Peyer's patch (tissue), 4 donors: ENCODE measurements around the gene DIPK1B. TPM values are rescaled to one million over a fixed set of nuclear protein-coding genes. Genes with fewer than 3 reads are reported as not detected.

Experiments
- DNase-seq, 3 donors: peaks; one replicate each; pipeline ENCODE4 v3.0.0-alpha.2; 2017 to 2019
- H3K27ac ChIP-seq, 4 donors: fragments of 200-600 bp; sonication (generic); one replicate each; pipeline ENCODE4 v1.5.1; 2016 to 2019
- H3K27me3 ChIP-seq, 2 donors: fragments of 200-600 bp; sonication (generic); one replicate each; pipeline ENCODE4 v1.5.1; 2019
- H3K36me3 ChIP-seq, 3 donors: fragments of 200-600 bp; sonication (generic); one replicate each; pipeline ENCODE4 v1.5.1; 2016 to 2019
- H3K4me1 ChIP-seq, 4 donors: fragments of 200-600 bp; sonication (generic); one replicate each; pipeline ENCODE4 v1.5.1; 2016 to 2019
- H3K4me3 ChIP-seq, 4 donors: fragments of 200-600 bp; sonication (generic); 1 replicate in 3 of 4; 2 replicates in 1 of 4; pipeline ENCODE4 v1.5.1; 2016 to 2019; ENCODE audit warnings: mild to moderate bottlenecking in 1 of 4
- H3K9me3 ChIP-seq, 4 donors: fragments of 200-600 bp; sonication (generic); one replicate each; pipeline ENCODE4 v1.5.1; 2016 to 2019; ENCODE audit warnings: mild to moderate bottlenecking in 1 of 4
- CTCF ChIP-seq, 6 experiments: fragments of 450-650 bp in 4 of 6; fragments of 200-600 bp in 2 of 6; sonication (generic) in 1 of 6; IDR thresholded peaks; one replicate each; pipeline ENCODE4 v1.5.1; 2017 to 2019; ENCODE audit warnings: antibody characterized with exemption in 6 of 6, mild to moderate bottlenecking in 3 of 6, moderate library complexity in 1 of 6
- POLR2A ChIP-seq, 2 donors: fragments of 450-650 bp; IDR thresholded peaks; one replicate each; pipeline ENCODE4 v1.5.1; 2017; ENCODE audit warnings: antibody characterized with exemption in 2 of 2, mild to moderate bottlenecking in 2 of 2, moderate library complexity in 2 of 2
- total RNA-seq, 4 donors: library from RNA; depleted of rRNA; stranded (reverse); fragments of >200 nt; gene quantifications; one replicate each; pipeline ENCODE4 v1.1.0, GENCODE V29; 2016

Gene DIPK1B
- total RNA-seq, 4 donors from 2014 or later, result 0.70 to 5.8 (median 2.6) TPM

DNA sequence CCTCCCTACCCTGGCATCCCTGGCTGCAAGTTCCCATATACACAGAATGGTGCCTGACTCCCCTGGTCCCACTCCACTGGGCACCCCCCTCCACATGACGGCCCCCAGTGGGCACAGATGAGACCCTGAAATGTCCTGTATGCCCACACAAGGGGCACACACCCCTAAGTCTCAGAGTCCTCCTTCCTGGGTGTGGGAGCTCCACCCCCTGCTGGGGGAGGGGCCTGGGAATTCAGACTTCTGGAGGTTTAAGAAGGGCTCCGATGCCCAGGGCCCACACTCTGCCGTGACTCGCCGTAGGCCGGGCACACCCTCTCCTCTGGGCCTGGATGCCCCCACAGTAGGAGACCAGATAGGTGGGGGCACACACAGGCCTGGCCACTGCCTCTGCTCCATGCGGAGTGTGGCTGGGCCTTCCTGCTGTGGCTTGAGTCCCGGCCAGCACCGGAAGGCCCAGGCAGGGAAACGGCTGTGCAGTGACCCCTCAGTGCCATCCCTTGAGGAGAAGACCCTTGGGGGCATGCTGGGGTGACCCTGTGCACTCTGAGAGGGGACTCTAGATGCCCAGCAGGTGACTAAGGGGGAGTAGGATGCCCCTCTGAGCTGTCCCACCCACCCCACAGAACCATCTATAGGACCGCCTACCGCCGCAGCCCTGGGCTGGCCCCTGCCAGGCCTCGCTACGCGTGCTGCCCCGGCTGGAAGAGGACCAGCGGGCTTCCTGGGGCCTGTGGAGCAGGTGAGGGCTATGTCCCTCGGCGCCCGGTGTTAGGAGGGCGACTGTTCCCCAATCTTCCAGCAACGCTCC, 43.2 kb upstream of the DIPK1B start:
- DNase-seq, result peak in 1 of 3 donors; percentile 68

GRCh38 chr9:136669791-136670464, 42.4 kb upstream of the DIPK1B start:
- TF ChIP-seq CTCF (IDR thresholded peaks at IDR 0.05) (no peak), POLR2A (IDR thresholded peaks at IDR 0.05) (no peak)
- Histone ChIP-seq H3K27ac (peak overlapping the region in 2 of 4 donors; percentile 15 to 64), H3K27me3 (peaks cover 0 to 6% of the 10 kb centered on the region in 2 donors), H3K4me3 (no peak overlapping the region), H3K9me3 (no peaks in the 10 kb centered on the region), H3K4me1 (peaks cover 0 to 49% (median 7%) of the 10 kb centered on the region in 4 donors), H3K36me3 (peaks cover 0 to 23% (median 0%) of the 10 kb centered on the region in 3 donors)
- DNase-seq, result no peak

More for the DNA sequence above, 43.2 kb upstream of the DIPK1B start:
- Histone ChIP-seq H3K9me3 (no peaks in the 10 kb centered on the region), H3K36me3 (peaks cover 0 to 15% (median 0%) of the 10 kb centered on the region in 3 donors), H3K27me3 (peaks cover 0 to 6% of the 10 kb centered on the region in 2 donors), H3K4me3 (peak overlapping the region in 2 of 4 donors; percentile 1 to 52), H3K27ac (peak overlapping the region in 2 of 4 donors; percentile 15 to 25), H3K4me1 (peaks cover 0 to 45% (median 7%) of the 10 kb centered on the region in 4 donors)
- no peak for TF ChIP-seq CTCF (IDR thresholded peaks at IDR 0.05)

DNA sequence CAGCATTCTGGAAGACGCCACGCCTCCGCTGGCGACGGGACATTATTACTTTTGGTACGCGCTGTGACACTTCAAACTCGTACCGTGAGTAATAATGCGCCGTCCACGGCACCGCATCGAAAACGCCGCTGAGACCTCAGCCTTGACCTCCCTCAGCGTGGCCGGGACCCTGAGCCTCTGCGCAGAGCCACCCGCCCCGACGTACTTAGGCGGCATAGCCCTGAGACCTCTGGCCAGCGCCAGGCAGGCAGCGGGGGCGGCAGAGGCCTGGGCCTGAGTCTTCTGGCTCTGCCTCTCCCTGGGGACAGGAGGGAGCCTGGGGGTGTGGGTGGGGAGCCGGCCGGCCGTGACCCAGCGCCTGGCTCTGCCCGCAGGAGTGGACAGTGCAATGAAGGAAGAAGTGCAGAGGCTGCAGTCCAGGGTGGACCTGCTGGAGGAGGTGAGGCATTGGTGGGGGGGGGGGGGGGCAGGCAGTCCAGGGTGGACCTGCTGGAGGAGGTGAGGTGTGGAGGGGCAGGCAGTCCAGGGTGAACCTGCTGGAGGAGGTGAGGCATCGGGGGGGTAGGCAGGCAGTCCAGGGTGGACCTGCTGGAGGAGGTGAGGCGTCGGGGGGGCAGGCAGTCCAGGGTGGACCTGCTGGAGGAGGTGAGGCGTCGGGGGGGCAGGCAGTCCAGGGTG, 41.7 kb upstream of the DIPK1B start:
- no peak for DNase-seq
- TF ChIP-seq POLR2A (IDR thresholded peaks at IDR 0.05) (no peak), CTCF (IDR thresholded peaks at IDR 0.05) (no peak)
- Histone ChIP-seq H3K27ac (peak overlapping the region in 1 of 4 donors; percentile 64), H3K36me3 (peaks cover 0 to 25% (median 0%) of the 10 kb centered on the region in 3 donors), H3K9me3 (no peaks in the 10 kb centered on the region), H3K4me3 (no peak overlapping the region), H3K4me1 (peaks cover 0 to 50% (median 4%) of the 10 kb centered on the region in 4 donors), H3K27me3 (peaks cover 0 to 6% of the 10 kb centered on the region in 2 donors)

DNA sequence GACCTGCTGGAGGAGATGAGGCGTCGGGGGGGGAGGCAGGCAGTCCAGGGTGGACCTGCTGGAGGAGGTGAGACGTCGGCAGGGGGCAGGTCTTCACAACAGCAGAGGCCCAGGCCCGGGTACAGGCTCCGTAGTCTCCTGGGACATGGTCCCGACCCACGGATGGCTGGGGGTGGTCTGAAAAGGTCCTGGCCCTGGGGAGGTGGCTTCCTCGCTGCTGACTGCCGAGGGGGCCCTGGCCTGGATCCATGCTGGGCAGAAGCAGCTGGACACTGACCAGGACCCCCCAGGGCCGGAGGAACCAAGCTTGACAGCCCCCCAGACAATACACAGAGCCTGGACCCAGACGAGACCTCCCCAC, 41.1 kb upstream of the DIPK1B start:
- peaks cover 0 to 30% (median 0%) of the 10 kb centered on the region in 3 donors for H3K36me3 ChIP-seq
- H3K9me3 ChIP-seq, result no peaks in the 10 kb centered on the region
- H3K4me1 ChIP-seq, result peaks cover 0 to 53% (median 3%) of the 10 kb centered on the region in 4 donors
- DNase-seq, result no peak
- no peak overlapping the region for H3K4me3 ChIP-seq
- peaks cover 0 to 4% of the 10 kb centered on the region in 2 donors for H3K27me3 ChIP-seq
- no peak overlapping the region for H3K27ac ChIP-seq
- no peak for TF ChIP-seq POLR2A (IDR thresholded peaks at IDR 0.05)
- no peak for TF ChIP-seq CTCF (IDR thresholded peaks at IDR 0.05)

DNA sequence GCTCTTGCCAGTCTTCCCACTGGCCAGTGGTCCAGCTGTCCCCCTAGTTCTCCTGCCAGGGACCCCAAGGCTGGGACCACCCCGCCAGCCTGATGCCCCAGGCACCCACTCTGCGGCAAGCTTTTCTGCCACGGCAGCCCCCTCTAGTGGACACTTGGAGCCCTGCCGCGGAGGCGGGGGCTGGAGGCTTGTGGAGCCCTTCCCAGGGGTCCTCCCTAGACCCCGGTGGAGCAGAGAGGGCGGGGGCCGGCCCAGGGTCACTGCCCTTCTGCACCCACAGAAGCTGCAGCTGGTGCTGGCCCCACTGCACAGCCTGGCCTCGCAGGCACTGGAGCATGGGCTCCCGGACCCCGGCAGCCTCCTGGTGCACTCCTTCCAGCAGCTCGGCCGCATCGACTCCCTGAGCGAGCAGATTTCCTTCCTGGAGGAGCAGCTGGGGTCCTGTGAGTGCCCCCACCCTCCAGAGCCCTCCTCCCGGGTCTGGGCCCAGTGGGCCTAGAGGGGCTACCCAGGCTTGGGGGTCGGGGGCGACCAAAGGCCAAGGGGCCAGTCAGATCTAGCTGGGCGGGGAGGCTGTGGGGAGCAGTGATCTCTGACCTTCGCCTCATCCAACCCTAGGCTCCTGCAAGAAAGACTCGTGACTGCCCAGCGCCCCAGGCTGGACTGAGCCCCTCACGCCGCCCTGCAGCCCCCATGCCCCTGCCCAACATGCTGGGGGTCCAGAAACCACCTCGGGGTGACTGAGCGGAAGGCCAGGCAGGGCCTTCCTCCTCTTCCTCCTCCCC, 40.5 kb upstream of the DIPK1B start:
- peak in 2 of 3 donors; percentile 72 to 77 for DNase-seq
- H3K27me3 ChIP-seq, result no peaks in the 10 kb centered on the region
- TF ChIP-seq POLR2A (IDR thresholded peaks at IDR 0.05), result no peak
- TF ChIP-seq CTCF (IDR thresholded peaks at IDR 0.05), result peak; percentile 50 to 85 (median 72)
- H3K36me3 ChIP-seq, result peaks cover 0 to 36% (median 0%) of the 10 kb centered on the region in 3 donors
- H3K9me3 ChIP-seq, result no peaks in the 10 kb centered on the region
- H3K4me1 ChIP-seq, result peaks cover 0 to 53% (median 2%) of the 10 kb centered on the region in 4 donors
- peak overlapping the region in 2 of 4 donors; percentile 39 to 50 for H3K27ac ChIP-seq
- no peak overlapping the region for H3K4me3 ChIP-seq
